Liver (tissue), 3 donors: ENCODE results near the gene RASA3.

Source experiments
- EGR1 ChIP-seq, 2 donors: IDR thresholded peaks; 2 replicates each; pipeline ENCODE4 v1.6.1; 2016 to 2018; ENCODE audit warnings: antibody characterized with exemption in 2 of 2, low read depth in 2 of 2
- GABPA ChIP-seq, 2 donors: IDR thresholded peaks in 1 of 2; conservative IDR thresholded peaks in 1 of 2; 2 replicates each; pipeline ENCODE4 v1.6.1; 2016; ENCODE audit warnings: antibody characterized with exemption in 2 of 2, mild to moderate bottlenecking in 1 of 2, moderate library complexity in 1 of 2
- HNF4G ChIP-seq: IDR thresholded peaks from 2 replicates; pipeline ENCODE4 v1.6.1; 2016; ENCODE audit warnings: antibody characterized with exemption
- JUND ChIP-seq, 2 donors: IDR thresholded peaks; 2 replicates each; pipeline ENCODE4 v1.6.1; 2016; ENCODE audit warnings: antibody characterized with exemption in 2 of 2
- RAD21 ChIP-seq, 2 donors: IDR thresholded peaks; 2 replicates each; pipeline ENCODE4 v1.6.1; 2016; ENCODE audit warnings: antibody characterized with exemption in 2 of 2, mild to moderate bottlenecking in 2 of 2
- SP1 ChIP-seq: IDR thresholded peaks from 2 replicates; pipeline ENCODE4 v1.6.1; 2018; ENCODE audit warnings: antibody characterized with exemption, mild to moderate bottlenecking
- TAF1 ChIP-seq: conservative IDR thresholded peaks from 2 replicates; pipeline ENCODE4 v1.6.1; 2016; ENCODE audit warnings: antibody characterized with exemption, mild to moderate bottlenecking
- YY1 ChIP-seq: IDR thresholded peaks from 2 replicates; pipeline ENCODE4 v1.6.1; 2016; ENCODE audit warnings: antibody characterized with exemption, mild to moderate bottlenecking
- TF ChIP-seq, protein P1 (sequence below): fragments of 150-350 bp; IDR thresholded peaks from 2 replicates; pipeline ENCODE4 v1.5.1; 2017; ENCODE audit warnings: improper control_type of control experiment, low read depth, low read length; ENCODE audit not compliant: missing input control
- TF ChIP-seq, protein P2 (sequence below): IDR thresholded peaks from 2 replicates; pipeline ENCODE4 v1.6.1; 2016; ENCODE audit warnings: antibody characterized with exemption
- TF ChIP-seq, protein P3 (sequence below): IDR thresholded peaks from 2 replicates; pipeline ENCODE4 v1.6.1; 2016; ENCODE audit warnings: antibody characterized with exemption
- TF ChIP-seq, protein P4 (sequence below): IDR thresholded peaks from 2 replicates; pipeline ENCODE4 v1.6.1; 2016; ENCODE audit warnings: antibody characterized with exemption, mild to moderate bottlenecking
- TF ChIP-seq, protein P5 (sequence below): IDR thresholded peaks from 2 replicates; pipeline ENCODE4 v1.6.1; 2016; ENCODE audit warnings: antibody characterized with exemption
- donor health status: healthy.
- donor health status: healthy.

DNA sequence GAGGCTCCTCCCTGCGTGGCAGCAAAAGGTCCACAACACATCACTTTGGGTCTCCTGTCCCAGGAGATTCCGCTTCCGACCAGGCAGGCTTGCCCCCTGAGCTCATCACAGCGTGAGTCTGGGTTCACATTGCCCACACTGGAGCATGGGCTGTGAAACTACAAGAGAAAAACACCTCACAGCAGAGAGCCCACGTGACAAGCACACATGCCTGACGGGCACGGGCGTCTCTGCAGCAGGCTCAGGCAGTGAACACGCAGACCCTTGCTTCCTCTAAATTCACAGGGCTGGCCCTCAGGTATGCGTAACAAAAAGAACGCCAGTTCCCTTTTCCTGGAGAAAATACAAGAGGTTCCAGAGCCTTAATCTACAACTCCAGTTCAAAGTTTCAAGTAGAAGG lies 41.9 kb downstream of the RASA3 start:
- TF ChIP-seq, protein P1, sequence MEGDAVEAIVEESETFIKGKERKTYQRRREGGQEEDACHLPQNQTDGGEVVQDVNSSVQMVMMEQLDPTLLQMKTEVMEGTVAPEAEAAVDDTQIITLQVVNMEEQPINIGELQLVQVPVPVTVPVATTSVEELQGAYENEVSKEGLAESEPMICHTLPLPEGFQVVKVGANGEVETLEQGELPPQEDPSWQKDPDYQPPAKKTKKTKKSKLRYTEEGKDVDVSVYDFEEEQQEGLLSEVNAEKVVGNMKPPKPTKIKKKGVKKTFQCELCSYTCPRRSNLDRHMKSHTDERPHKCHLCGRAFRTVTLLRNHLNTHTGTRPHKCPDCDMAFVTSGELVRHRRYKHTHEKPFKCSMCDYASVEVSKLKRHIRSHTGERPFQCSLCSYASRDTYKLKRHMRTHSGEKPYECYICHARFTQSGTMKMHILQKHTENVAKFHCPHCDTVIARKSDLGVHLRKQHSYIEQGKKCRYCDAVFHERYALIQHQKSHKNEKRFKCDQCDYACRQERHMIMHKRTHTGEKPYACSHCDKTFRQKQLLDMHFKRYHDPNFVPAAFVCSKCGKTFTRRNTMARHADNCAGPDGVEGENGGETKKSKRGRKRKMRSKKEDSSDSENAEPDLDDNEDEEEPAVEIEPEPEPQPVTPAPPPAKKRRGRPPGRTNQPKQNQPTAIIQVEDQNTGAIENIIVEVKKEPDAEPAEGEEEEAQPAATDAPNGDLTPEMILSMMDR, result no peak
- TF ChIP-seq YY1 (no peak), EGR1 (IDR thresholded peaks at IDR 0.05; ENCODE audit: low read depth in 2 of 2) (no peak), JUND (IDR thresholded peaks at IDR 0.05) (no peak), SP1 (no peak), TAF1 (no peak), RAD21 (IDR thresholded peaks at IDR 0.05) (no peak), HNF4G (no peak), GABPA (IDR thresholded peaks at IDR 0.05 in 1 of 2, conservative IDR thresholded peaks at IDR 0.05 in 1 of 2) (no peak)
- TF ChIP-seq, protein P2, sequence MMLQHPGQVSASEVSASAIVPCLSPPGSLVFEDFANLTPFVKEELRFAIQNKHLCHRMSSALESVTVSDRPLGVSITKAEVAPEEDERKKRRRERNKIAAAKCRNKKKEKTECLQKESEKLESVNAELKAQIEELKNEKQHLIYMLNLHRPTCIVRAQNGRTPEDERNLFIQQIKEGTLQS, result no peak
- TF ChIP-seq, protein P3, sequence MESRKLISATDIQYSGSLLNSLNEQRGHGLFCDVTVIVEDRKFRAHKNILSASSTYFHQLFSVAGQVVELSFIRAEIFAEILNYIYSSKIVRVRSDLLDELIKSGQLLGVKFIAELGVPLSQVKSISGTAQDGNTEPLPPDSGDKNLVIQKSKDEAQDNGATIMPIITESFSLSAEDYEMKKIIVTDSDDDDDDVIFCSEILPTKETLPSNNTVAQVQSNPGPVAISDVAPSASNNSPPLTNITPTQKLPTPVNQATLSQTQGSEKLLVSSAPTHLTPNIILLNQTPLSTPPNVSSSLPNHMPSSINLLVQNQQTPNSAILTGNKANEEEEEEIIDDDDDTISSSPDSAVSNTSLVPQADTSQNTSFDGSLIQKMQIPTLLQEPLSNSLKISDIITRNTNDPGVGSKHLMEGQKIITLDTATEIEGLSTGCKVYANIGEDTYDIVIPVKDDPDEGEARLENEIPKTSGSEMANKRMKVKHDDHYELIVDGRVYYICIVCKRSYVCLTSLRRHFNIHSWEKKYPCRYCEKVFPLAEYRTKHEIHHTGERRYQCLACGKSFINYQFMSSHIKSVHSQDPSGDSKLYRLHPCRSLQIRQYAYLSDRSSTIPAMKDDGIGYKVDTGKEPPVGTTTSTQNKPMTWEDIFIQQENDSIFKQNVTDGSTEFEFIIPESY, result no peak
- TF ChIP-seq, protein P4, sequence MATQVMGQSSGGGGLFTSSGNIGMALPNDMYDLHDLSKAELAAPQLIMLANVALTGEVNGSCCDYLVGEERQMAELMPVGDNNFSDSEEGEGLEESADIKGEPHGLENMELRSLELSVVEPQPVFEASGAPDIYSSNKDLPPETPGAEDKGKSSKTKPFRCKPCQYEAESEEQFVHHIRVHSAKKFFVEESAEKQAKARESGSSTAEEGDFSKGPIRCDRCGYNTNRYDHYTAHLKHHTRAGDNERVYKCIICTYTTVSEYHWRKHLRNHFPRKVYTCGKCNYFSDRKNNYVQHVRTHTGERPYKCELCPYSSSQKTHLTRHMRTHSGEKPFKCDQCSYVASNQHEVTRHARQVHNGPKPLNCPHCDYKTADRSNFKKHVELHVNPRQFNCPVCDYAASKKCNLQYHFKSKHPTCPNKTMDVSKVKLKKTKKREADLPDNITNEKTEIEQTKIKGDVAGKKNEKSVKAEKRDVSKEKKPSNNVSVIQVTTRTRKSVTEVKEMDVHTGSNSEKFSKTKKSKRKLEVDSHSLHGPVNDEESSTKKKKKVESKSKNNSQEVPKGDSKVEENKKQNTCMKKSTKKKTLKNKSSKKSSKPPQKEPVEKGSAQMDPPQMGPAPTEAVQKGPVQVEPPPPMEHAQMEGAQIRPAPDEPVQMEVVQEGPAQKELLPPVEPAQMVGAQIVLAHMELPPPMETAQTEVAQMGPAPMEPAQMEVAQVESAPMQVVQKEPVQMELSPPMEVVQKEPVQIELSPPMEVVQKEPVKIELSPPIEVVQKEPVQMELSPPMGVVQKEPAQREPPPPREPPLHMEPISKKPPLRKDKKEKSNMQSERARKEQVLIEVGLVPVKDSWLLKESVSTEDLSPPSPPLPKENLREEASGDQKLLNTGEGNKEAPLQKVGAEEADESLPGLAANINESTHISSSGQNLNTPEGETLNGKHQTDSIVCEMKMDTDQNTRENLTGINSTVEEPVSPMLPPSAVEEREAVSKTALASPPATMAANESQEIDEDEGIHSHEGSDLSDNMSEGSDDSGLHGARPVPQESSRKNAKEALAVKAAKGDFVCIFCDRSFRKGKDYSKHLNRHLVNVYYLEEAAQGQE, result no peak
- TF ChIP-seq, protein P5, sequence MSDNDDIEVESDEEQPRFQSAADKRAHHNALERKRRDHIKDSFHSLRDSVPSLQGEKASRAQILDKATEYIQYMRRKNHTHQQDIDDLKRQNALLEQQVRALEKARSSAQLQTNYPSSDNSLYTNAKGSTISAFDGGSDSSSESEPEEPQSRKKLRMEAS, result no peak
